Fibroblast of lung (primary cell): Measurements from ENCODE around the gene PAH. TPM values are rescaled to one million over a fixed set of nuclear protein-coding genes. Genes with fewer than 3 reads are reported as not detected.

Source experiments
- DNase-seq, 2 donors: peaks; one replicate each; pipeline versions ENCODE4 v3.0.0 to v3.0.0-alpha.2; 2010; ENCODE audit warnings: low read depth in 2 of 2
- H2AFZ ChIP-seq: 2 replicates; pipeline ENCODE4 v1.5.1; 2012; ENCODE audit warnings: low read length, control low read depth, inconsistent platforms
- H3K27ac ChIP-seq: 2 replicates; pipeline ENCODE4 v1.5.1; 2011; ENCODE audit warnings: low read length, control low read depth; ENCODE audit not compliant: insufficient read depth
- H3K27me3 ChIP-seq: 2 replicates; pipeline ENCODE4 v1.5.1; 2011; ENCODE audit warnings: mild to moderate bottlenecking, low read length; ENCODE audit not compliant: control insufficient read depth, insufficient read depth
- H3K36me3 ChIP-seq: 2 replicates; pipeline ENCODE4 v1.5.1; 2011; ENCODE audit warnings: low read length; ENCODE audit not compliant: control insufficient read depth, insufficient read depth
- H3K4me1 ChIP-seq: 2 replicates; pipeline ENCODE4 v1.5.1; 2011; ENCODE audit warnings: low read length; ENCODE audit not compliant: control insufficient read depth, insufficient read depth; ENCODE audit errors: extremely low read depth
- H3K4me2 ChIP-seq: 2 replicates; pipeline ENCODE4 v1.5.1; 2011; ENCODE audit warnings: low read length, control low read depth; ENCODE audit not compliant: insufficient read depth; ENCODE audit errors: extremely low read depth
- H3K4me3 ChIP-seq, 4 experiments: fragments of 200-600 bp in 1 of 4; sonication (generic) in 1 of 4; replicated peaks in 1 of 4; 2 replicates each; pipeline ENCODE4 v1.5.1; 2011 to 2016; ENCODE audit warnings: low read length in 4 of 4, low read depth in 3 of 4, mild to moderate bottlenecking in 3 of 4, control low read depth in 2 of 4, inconsistent platforms in 1 of 4, mixed read lengths in 1 of 4; ENCODE audit not compliant: insufficient read depth in 1 of 4; ENCODE audit errors: control extremely low read depth in 1 of 4
- H3K79me2 ChIP-seq: 2 replicates; pipeline ENCODE4 v1.5.1; 2012; ENCODE audit warnings: mild to moderate bottlenecking, low read length, inconsistent platforms; ENCODE audit not compliant: control insufficient read depth, insufficient read depth
- H3K9ac ChIP-seq: 2 replicates; pipeline ENCODE4 v1.5.1; 2011; ENCODE audit warnings: mild to moderate bottlenecking, low read length, control low read depth; ENCODE audit not compliant: insufficient read depth
- H3K9me3 ChIP-seq: 2 replicates; pipeline ENCODE4 v1.5.1; 2012; ENCODE audit warnings: low read depth, low read length; ENCODE audit not compliant: control insufficient read depth, insufficient read depth
- H4K20me1 ChIP-seq: 2 replicates; pipeline ENCODE4 v1.5.1; 2011; ENCODE audit warnings: low read length; ENCODE audit not compliant: control insufficient read depth, insufficient read depth; ENCODE audit errors: extremely low read depth
- CTCF ChIP-seq, 2 donors: IDR thresholded peaks in 1 of 2; conservative IDR thresholded peaks in 1 of 2; 1 replicate in 1 of 2; 2 replicates in 1 of 2; pipeline ENCODE4 v1.5.1; 2011 to 2012; ENCODE audit warnings: low read length in 2 of 2, control low read depth in 1 of 2, inconsistent platforms in 1 of 2, low read depth in 1 of 2, mild to moderate bottlenecking in 1 of 2
- EZH2 ChIP-seq: IDR thresholded peaks from 2 replicates; pipeline ENCODE4 v1.5.1; 2012; ENCODE audit warnings: low read length, control low read depth, mild to moderate bottlenecking; ENCODE audit errors: missing control alignments
- polyA plus RNA-seq, 2 donors: library from polyadenylated mRNA; depleted of rRNA in 1 of 2; stranded (reverse) in 1 of 2; unstranded in 1 of 2; fragments of >200 nt; gene quantifications; 2 replicates each; pipeline ENCODE4 v1.2.1, GENCODE V29; 2011 to 2012; ENCODE audit warnings: missing spikeins in 1 of 2
- total RNA-seq: library from RNA; depleted of rRNA; stranded (reverse); fragments of >200 nt; gene quantifications from 2 replicates; pipeline ENCODE4 v1.2.1, GENCODE V29; 2014

PAH gene
- total and polyA plus RNA-seq, 2 donors (not counting 1 experiment from before 2014, with no cell fraction given): not detected

DNA sequence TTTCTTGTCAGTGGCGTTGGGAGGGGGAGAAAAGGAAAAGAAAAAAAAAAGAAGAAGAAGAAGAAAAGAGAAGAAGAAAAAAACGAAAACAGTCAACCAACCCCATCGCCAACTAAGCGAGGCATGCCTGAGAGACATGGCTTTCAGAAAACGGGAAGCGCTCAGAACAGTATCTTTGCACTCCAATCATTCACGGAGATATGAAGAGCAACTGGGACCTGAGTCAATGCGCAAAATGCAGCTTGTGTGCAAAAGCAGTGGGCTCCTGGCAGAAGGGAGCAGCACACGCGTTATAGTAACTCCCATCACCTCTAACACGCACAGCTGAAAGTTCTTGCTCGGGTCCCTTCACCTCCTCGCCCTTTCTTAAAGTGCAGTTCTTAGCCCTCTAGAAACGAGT, 42.3 kb upstream of the PAH start:
- H4K20me1 ChIP-seq: no peaks in the 10 kb centered on the region
- no peak for TF ChIP-seq CTCF (conservative IDR thresholded peaks at IDR 0.05 in 1 of 2, IDR thresholded peaks at IDR 0.05 in 1 of 2; ENCODE audit: low read depth in 1 of 2, low read length in 2 of 2)
- no peak for TF ChIP-seq EZH2
- no peaks in the 10 kb centered on the region for H3K4me1 ChIP-seq
- no peak overlapping the region for H3K9ac ChIP-seq
- no peak overlapping the region for H3K4me2 ChIP-seq
- H3K79me2 ChIP-seq: no peaks in the 10 kb centered on the region
- no peak overlapping the region for H2AFZ ChIP-seq
- DNase-seq: no peak
- H3K4me3 ChIP-seq: no peak overlapping the region
- H3K9me3 ChIP-seq: no peaks in the 10 kb centered on the region
- H3K27ac ChIP-seq: no peak overlapping the region
- no peaks in the 10 kb centered on the region for H3K36me3 ChIP-seq
- peaks cover 23% of the 10 kb centered on the region for H3K27me3 ChIP-seq

GRCh38 chr12:102958830-102959176, 41.8 kb upstream of the PAH start:
- H3K4me2 ChIP-seq: no peak overlapping the region
- H3K27ac ChIP-seq: no peak overlapping the region
- TF ChIP-seq CTCF (conservative IDR thresholded peaks at IDR 0.05 in 1 of 2, IDR thresholded peaks at IDR 0.05 in 1 of 2; ENCODE audit: low read depth in 1 of 2, low read length in 2 of 2): no peak
- TF ChIP-seq EZH2: no peak
- no peaks in the 10 kb centered on the region for H3K79me2 ChIP-seq
- H3K4me3 ChIP-seq: no peak overlapping the region
- no peaks in the 10 kb centered on the region for H3K4me1 ChIP-seq
- H3K36me3 ChIP-seq: no peaks in the 10 kb centered on the region
- H3K27me3 ChIP-seq: peaks cover 23% of the 10 kb centered on the region
- no peaks in the 10 kb centered on the region for H4K20me1 ChIP-seq
- DNase-seq: no peak
- H3K9me3 ChIP-seq: no peaks in the 10 kb centered on the region
- H2AFZ ChIP-seq: no peak overlapping the region
- H3K9ac ChIP-seq: no peak overlapping the region

- H3K9me3 ChIP-seq: no peaks in the 10 kb centered on the region
- H3K4me2 ChIP-seq: no peak overlapping the region
- H3K27ac ChIP-seq: no peak overlapping the region
- H3K9ac ChIP-seq: no peak overlapping the region
- H3K4me3 ChIP-seq: peak overlapping the region in 1 of 4 experiments; percentile 44
- H3K79me2 ChIP-seq: no peaks in the 10 kb centered on the region
- H4K20me1 ChIP-seq: no peaks in the 10 kb centered on the region
- peaks cover 23% of the 10 kb centered on the region for H3K27me3 ChIP-seq
- H2AFZ ChIP-seq: no peak overlapping the region
- peak; percentile 10 to 46 for DNase-seq
- H3K4me1 ChIP-seq: no peaks in the 10 kb centered on the region
- no peaks in the 10 kb centered on the region for H3K36me3 ChIP-seq
- TF ChIP-seq EZH2 (no peak), CTCF (conservative IDR thresholded peaks at IDR 0.05 in 1 of 2, IDR thresholded peaks at IDR 0.05 in 1 of 2; ENCODE audit: low read depth in 1 of 2, low read length in 2 of 2) (no peak)
Observed at GRCh38 chr12:102958073-102958829, 41.2 kb upstream of the PAH start.
